Activated naive CD8-positive, alpha-beta T cell treated with anti-CD3 and anti-CD28 coated beads, Interleukin-2, amount 10 ng/mL, durations not matched to agents 7 days and 5 days (primary cell): Measurements from ENCODE around the gene UBR3. TPM values are rescaled to one million over a fixed set of nuclear protein-coding genes. Genes with fewer than 3 reads are reported as not detected.

Experiments
- ATAC-seq: fragments of 150-1000 bp; cut with Tn5 transposase; one replicate; pipeline ENCODE4 v1.10.0; 2021; ENCODE audit warnings: low read depth, moderate library complexity
- POLR2A ChIA-PET: fragments of 350-600 bp; sonication (Branson Sonifier 250); formaldehyde crosslinking; loops from one replicate; lab custom pipeline; 2021; ENCODE audit warnings: antibody characterized with exemption; lab: Charles Lee
- DNase-seq: peaks from one replicate; pipeline ENCODE4 v3.0.0; 2021
- H3K27ac Mint-ChIP-seq: one replicate; pipeline ENCODE4 v1.8.0; 2022; ENCODE audit warnings: mild to moderate bottlenecking, mixed read lengths
- H3K27me3 Mint-ChIP-seq: one replicate; pipeline ENCODE4 v1.8.0; 2022; ENCODE audit warnings: mild to moderate bottlenecking, moderate library complexity, mixed read lengths
- H3K36me3 Mint-ChIP-seq: one replicate; pipeline ENCODE4 v1.8.0; 2021; ENCODE audit warnings: mild to moderate bottlenecking, mixed read lengths
- H3K4me1 Mint-ChIP-seq: one replicate; pipeline ENCODE4 v1.8.0; 2021; ENCODE audit warnings: mixed read lengths
- H3K4me3 Mint-ChIP-seq: one replicate; pipeline ENCODE4 v1.8.0; 2022; ENCODE audit warnings: mild to moderate bottlenecking, moderate library complexity, mixed read lengths
- H3K9me3 Mint-ChIP-seq: one replicate; pipeline ENCODE4 v1.8.0; 2021; ENCODE audit warnings: mixed read lengths
- total RNA-seq, 2 experiments: library from RNA; stranded (reverse); gene quantifications; one replicate each; pipeline ENCODE4 v1.2.3, GENCODE V29; 2021

The UBR3 gene
- total RNA-seq, 2 experiments from 2014 or later, result 23.8 to 26.7 TPM

GRCh38 chr2:169979025-169979424, 151.8 kb downstream of the UBR3 start:
- H3K36me3 Mint-ChIP-seq, result peaks cover 34% of the 10 kb centered on the region
- no peaks in the 10 kb centered on the region for H3K27me3 Mint-ChIP-seq
- POLR2A ChIA-PET, result no interaction called here
- peaks cover 2% of the 10 kb centered on the region for H3K4me1 Mint-ChIP-seq
- H3K4me3 Mint-ChIP-seq, result no peak overlapping the region
- peaks cover 19% of the 10 kb centered on the region for H3K9me3 Mint-ChIP-seq
- ATAC-seq, result no peak
- no peak overlapping the region for H3K27ac Mint-ChIP-seq
- no peak for DNase-seq

GRCh38 chr2:169980001-169980400, 152.7 kb downstream of the UBR3 start:
- Mint-ChIP-seq H3K27me3 (no peaks in the 10 kb centered on the region), H3K27ac (no peak overlapping the region), H3K36me3 (peaks cover 30% of the 10 kb centered on the region), H3K9me3 (peaks cover 17% of the 10 kb centered on the region), H3K4me1 (peaks cover 2% of the 10 kb centered on the region), H3K4me3 (no peak overlapping the region)
- POLR2A ChIA-PET, result no interaction called here
- DNase-seq (no peak), ATAC-seq (no peak)

- Mint-ChIP-seq H3K9me3 (peaks cover 12% of the 10 kb centered on the region), H3K27me3 (no peaks in the 10 kb centered on the region), H3K27ac (no peak overlapping the region), H3K4me1 (peaks cover 2% of the 10 kb centered on the region), H3K36me3 (peaks cover 26% of the 10 kb centered on the region), H3K4me3 (no peak overlapping the region)
- ATAC-seq (no peak), DNase-seq (no peak)
- POLR2A ChIA-PET, result no interaction called here
Measured at GRCh38 chr2:169980643-169981042, 153.4 kb downstream of the UBR3 start.

GRCh38 chr2:169982929-169983328, 155.7 kb downstream of the UBR3 start:
- Mint-ChIP-seq H3K36me3 (peaks cover 11% of the 10 kb centered on the region), H3K4me3 (no peak overlapping the region), H3K9me3 (no peaks in the 10 kb centered on the region), H3K4me1 (peaks cover 2% of the 10 kb centered on the region), H3K27ac (no peak overlapping the region), H3K27me3 (no peaks in the 10 kb centered on the region)
- ATAC-seq, result no peak
- POLR2A ChIA-PET, result no interaction called here
- no peak for DNase-seq

GRCh38 chr2:169983506-169983905, 156.3 kb downstream of the UBR3 start:
- ATAC-seq (no peak), DNase-seq (no peak)
- Mint-ChIP-seq H3K36me3 (peaks cover 10% of the 10 kb centered on the region), H3K9me3 (no peaks in the 10 kb centered on the region), H3K4me3 (no peak overlapping the region), H3K27me3 (no peaks in the 10 kb centered on the region), H3K4me1 (peaks cover 2% of the 10 kb centered on the region), H3K27ac (no peak overlapping the region)
- POLR2A ChIA-PET, result no interaction called here

GRCh38 chr2:169984145-169984544, 156.9 kb downstream of the UBR3 start:
- Mint-ChIP-seq H3K9me3 (no peaks in the 10 kb centered on the region), H3K4me1 (peaks cover 2% of the 10 kb centered on the region), H3K27ac (no peak overlapping the region), H3K4me3 (no peak overlapping the region), H3K36me3 (peaks cover 10% of the 10 kb centered on the region), H3K27me3 (no peaks in the 10 kb centered on the region)
- ATAC-seq (no peak), DNase-seq (no peak)
- POLR2A ChIA-PET, result no interaction called here

GRCh38 chr2:169994752-169995151, 167.5 kb downstream of the UBR3 start:
- Mint-ChIP-seq H3K4me3 (no peak overlapping the region), H3K27ac (no peak overlapping the region), H3K36me3 (peaks cover 19% of the 10 kb centered on the region), H3K27me3 (no peaks in the 10 kb centered on the region), H3K9me3 (peaks cover 2% of the 10 kb centered on the region), H3K4me1 (no peaks in the 10 kb centered on the region)
- POLR2A ChIA-PET, result no interaction called here
- no peak for ATAC-seq
- DNase-seq, result no peak

- peaks cover 2% of the 10 kb centered on the region for H3K4me1 Mint-ChIP-seq
- H3K9me3 Mint-ChIP-seq, result peaks cover 2% of the 10 kb centered on the region
- no peaks in the 10 kb centered on the region for H3K27me3 Mint-ChIP-seq
- DNase-seq (no peak), ATAC-seq (no peak)
- no peak overlapping the region for H3K4me3 Mint-ChIP-seq
- no peak overlapping the region for H3K27ac Mint-ChIP-seq
- peaks cover 28% of the 10 kb centered on the region for H3K36me3 Mint-ChIP-seq
- POLR2A ChIA-PET, result no interaction called here
Measured at GRCh38 chr2:169997140-169997887, 170.1 kb downstream of the UBR3 start.

GRCh38 chr2:169999054-169999453, 171.8 kb downstream of the UBR3 start:
- Mint-ChIP-seq H3K27ac (no peak overlapping the region), H3K4me3 (no peak overlapping the region), H3K27me3 (no peaks in the 10 kb centered on the region), H3K9me3 (peaks cover 2% of the 10 kb centered on the region), H3K36me3 (peaks cover 36% of the 10 kb centered on the region), H3K4me1 (peaks cover 2% of the 10 kb centered on the region)
- POLR2A ChIA-PET, result no interaction called here
- DNase-seq (no peak), ATAC-seq (no peak)

GRCh38 chr2:170002096-170002495, 174.8 kb downstream of the UBR3 start:
- Mint-ChIP-seq H3K27ac (no peak overlapping the region), H3K4me1 (peaks cover 2% of the 10 kb centered on the region), H3K27me3 (no peaks in the 10 kb centered on the region), H3K9me3 (peaks cover 2% of the 10 kb centered on the region), H3K4me3 (no peak overlapping the region), H3K36me3 (peaks cover 34% of the 10 kb centered on the region)
- POLR2A ChIA-PET, result no interaction called here
- ATAC-seq, result no peak
- no peak for DNase-seq

GRCh38 chr2:170005702-170006101, 178.4 kb downstream of the UBR3 start:
- Mint-ChIP-seq H3K4me3 (no peak overlapping the region), H3K4me1 (peaks cover 2% of the 10 kb centered on the region), H3K9me3 (no peaks in the 10 kb centered on the region), H3K27me3 (no peaks in the 10 kb centered on the region), H3K36me3 (peaks cover 21% of the 10 kb centered on the region), H3K27ac (no peak overlapping the region)
- DNase-seq (no peak), ATAC-seq (no peak)
- POLR2A ChIA-PET, result no interaction called here

- peaks cover 2% of the 10 kb centered on the region for H3K4me1 Mint-ChIP-seq
- H3K27me3 Mint-ChIP-seq, result no peaks in the 10 kb centered on the region
- H3K27ac Mint-ChIP-seq, result no peak overlapping the region
- ATAC-seq, result no peak
- H3K4me3 Mint-ChIP-seq, result no peak overlapping the region
- no peaks in the 10 kb centered on the region for H3K9me3 Mint-ChIP-seq
- POLR2A ChIA-PET, result no interaction called here
- peaks cover 20% of the 10 kb centered on the region for H3K36me3 Mint-ChIP-seq
- no peak for DNase-seq
Measured at GRCh38 chr2:170006587-170007325, 179.5 kb downstream of the UBR3 start.

- ATAC-seq, result no peak
- Mint-ChIP-seq H3K27me3 (no peaks in the 10 kb centered on the region), H3K27ac (no peak overlapping the region), H3K36me3 (peaks cover 8% of the 10 kb centered on the region), H3K9me3 (no peaks in the 10 kb centered on the region), H3K4me1 (no peaks in the 10 kb centered on the region), H3K4me3 (no peak overlapping the region)
- DNase-seq, result no peak
- POLR2A ChIA-PET, result no interaction called here
Measured at GRCh38 chr2:170009209-170009608, 182.0 kb downstream of the UBR3 start.

- Mint-ChIP-seq H3K4me1 (no peaks in the 10 kb centered on the region), H3K27me3 (no peaks in the 10 kb centered on the region), H3K4me3 (no peak overlapping the region), H3K27ac (no peak overlapping the region), H3K36me3 (peaks cover 3% of the 10 kb centered on the region), H3K9me3 (no peaks in the 10 kb centered on the region)
- POLR2A ChIA-PET, result no interaction called here
- ATAC-seq (no peak), DNase-seq (no peak)
Measured at GRCh38 chr2:170012773-170013172, 185.5 kb downstream of the UBR3 start.
